BLaER1 treated with 17β-estradiol and CSF1 and Interleukin-3, amounts not matched to agents 10 nM and 100 nM (cell line): Measurements from ENCODE around the gene TIAM2.

Experiments
- H3K27ac ChIP-seq, 11 experiments: shearing (Covaris generic); formaldehyde crosslinking; 2 replicates each; pipeline ENCODE4 v1.8.1; 2022
- H3K27me3 ChIP-seq, 11 experiments: shearing (Covaris generic); formaldehyde crosslinking; 2 replicates each; pipeline ENCODE4 v1.8.1; 2022
- H3K36me3 ChIP-seq, 11 experiments: shearing (Covaris generic); formaldehyde crosslinking; 2 replicates each; pipeline ENCODE4 v1.8.1; 2022
- H3K4me1 ChIP-seq, 10 experiments: shearing (Covaris generic); formaldehyde crosslinking; 2 replicates each; pipeline ENCODE4 v1.8.1; 2022
- H3K4me2 ChIP-seq, 11 experiments: shearing (Covaris generic); formaldehyde crosslinking; 2 replicates each; pipeline ENCODE4 v1.8.1; 2022
- H3K4me3 ChIP-seq, 10 experiments: shearing (Covaris generic); formaldehyde crosslinking; 2 replicates each; pipeline ENCODE4 v1.8.1; 2022
- H3K9ac ChIP-seq, 11 experiments: shearing (Covaris generic); formaldehyde crosslinking; 2 replicates each; pipeline ENCODE4 v1.8.1; 2022
- H3K9me3 ChIP-seq, 11 experiments: shearing (Covaris generic); formaldehyde crosslinking; replicated peaks in 1 of 11; 2 replicates each; pipeline ENCODE4 v1.8.1; 2022
- H4K20me1 ChIP-seq, 11 experiments: shearing (Covaris generic); formaldehyde crosslinking; 2 replicates each; pipeline ENCODE4 v1.8.1; 2022
- Cebpa-rat ChIP-seq, 11 experiments: shearing (Covaris generic); IDR thresholded peaks; 2 replicates each; pipeline ENCODE4 v1.8.1; 2022

Gene TIAM2

GRCh38 chr6:155274106-155274505 is 279.0 kb downstream of the TIAM2 start:
- H4K20me1 ChIP-seq = no peaks in the 10 kb centered on the region; a peak in 1 of 22 replicates
- H3K4me1 ChIP-seq = peaks cover 6 to 21% (median 14%) of the 10 kb centered on the region in 10 experiments
- no peak overlapping the region for H3K9ac ChIP-seq
- H3K27ac ChIP-seq = no peak overlapping the region
- no peaks in the 10 kb centered on the region for H3K9me3 ChIP-seq
- H3K4me3 ChIP-seq = no peak overlapping the region
- no peak for TF ChIP-seq Cebpa-rat (IDR thresholded peaks at IDR 0.05)
- no peaks in the 10 kb centered on the region for H3K27me3 ChIP-seq
- peaks cover 27 to 72% (median 49%) of the 10 kb centered on the region in 11 experiments for H3K36me3 ChIP-seq
- peak overlapping the region in 3 of 11 experiments; percentile 54 to 62 (median 57); a peak in 7 of 22 replicates for H3K4me2 ChIP-seq

DNA sequence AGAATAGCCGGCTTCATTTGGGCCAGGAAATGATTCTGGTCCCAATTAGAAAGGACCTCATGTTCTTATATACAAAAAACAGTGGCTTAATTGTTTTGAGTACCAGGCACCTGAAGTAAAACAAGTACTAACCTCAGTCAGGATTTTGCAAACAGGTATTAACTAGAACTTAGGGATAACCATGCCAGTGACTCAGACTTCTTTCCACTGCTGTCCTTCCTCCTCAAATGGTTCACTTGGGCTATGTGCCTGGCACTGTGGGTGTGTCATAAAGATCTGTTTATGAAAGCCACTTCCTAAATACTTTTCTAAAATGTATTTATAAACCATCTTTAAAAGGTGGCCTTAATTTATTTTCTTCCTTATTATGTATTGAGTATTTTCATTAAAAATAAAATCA is 279.4 kb downstream of the TIAM2 start:
- no peak overlapping the region for H3K9ac ChIP-seq
- no peaks in the 10 kb centered on the region; a peak in 1 of 22 replicates for H4K20me1 ChIP-seq
- no peak for TF ChIP-seq Cebpa-rat (IDR thresholded peaks at IDR 0.05)
- peaks cover 6 to 21% (median 14%) of the 10 kb centered on the region in 10 experiments for H3K4me1 ChIP-seq
- no peaks in the 10 kb centered on the region for H3K9me3 ChIP-seq
- H3K4me3 ChIP-seq = no peak overlapping the region
- H3K27me3 ChIP-seq = no peaks in the 10 kb centered on the region
- H3K27ac ChIP-seq = no peak overlapping the region
- H3K36me3 ChIP-seq = peaks cover 27 to 72% (median 48%) of the 10 kb centered on the region in 11 experiments
- H3K4me2 ChIP-seq = no peak overlapping the region; a peak in 1 of 22 replicates

- H3K4me2 ChIP-seq = no peak overlapping the region
- no peak overlapping the region for H3K4me3 ChIP-seq
- H3K9me3 ChIP-seq = no peaks in the 10 kb centered on the region
- no peak for TF ChIP-seq Cebpa-rat (IDR thresholded peaks at IDR 0.05)
- no peaks in the 10 kb centered on the region for H3K27me3 ChIP-seq
- peaks cover 33 to 72% (median 49%) of the 10 kb centered on the region in 11 experiments for H3K36me3 ChIP-seq
- peaks cover 6 to 21% (median 14%) of the 10 kb centered on the region in 10 experiments for H3K4me1 ChIP-seq
- H3K27ac ChIP-seq = no peak overlapping the region
- no peak overlapping the region for H3K9ac ChIP-seq
- no peaks in the 10 kb centered on the region; a peak in 1 of 22 replicates for H4K20me1 ChIP-seq
Measured at GRCh38 chr6:155275808-155276480, 280.8 kb downstream of the TIAM2 start.

GRCh38 chr6:155276638-155277037 is 281.5 kb downstream of the TIAM2 start:
- no peak overlapping the region for H3K27ac ChIP-seq
- H3K4me3 ChIP-seq = no peak overlapping the region
- no peak overlapping the region for H3K9ac ChIP-seq
- peaks cover 38 to 78% (median 54%) of the 10 kb centered on the region in 11 experiments for H3K36me3 ChIP-seq
- H4K20me1 ChIP-seq = no peaks in the 10 kb centered on the region; a peak in 1 of 22 replicates
- no peak overlapping the region for H3K4me2 ChIP-seq
- TF ChIP-seq Cebpa-rat (IDR thresholded peaks at IDR 0.05) = no peak
- no peaks in the 10 kb centered on the region for H3K27me3 ChIP-seq
- peaks cover 6 to 21% (median 14%) of the 10 kb centered on the region in 10 experiments for H3K4me1 ChIP-seq
- no peaks in the 10 kb centered on the region for H3K9me3 ChIP-seq

DNA sequence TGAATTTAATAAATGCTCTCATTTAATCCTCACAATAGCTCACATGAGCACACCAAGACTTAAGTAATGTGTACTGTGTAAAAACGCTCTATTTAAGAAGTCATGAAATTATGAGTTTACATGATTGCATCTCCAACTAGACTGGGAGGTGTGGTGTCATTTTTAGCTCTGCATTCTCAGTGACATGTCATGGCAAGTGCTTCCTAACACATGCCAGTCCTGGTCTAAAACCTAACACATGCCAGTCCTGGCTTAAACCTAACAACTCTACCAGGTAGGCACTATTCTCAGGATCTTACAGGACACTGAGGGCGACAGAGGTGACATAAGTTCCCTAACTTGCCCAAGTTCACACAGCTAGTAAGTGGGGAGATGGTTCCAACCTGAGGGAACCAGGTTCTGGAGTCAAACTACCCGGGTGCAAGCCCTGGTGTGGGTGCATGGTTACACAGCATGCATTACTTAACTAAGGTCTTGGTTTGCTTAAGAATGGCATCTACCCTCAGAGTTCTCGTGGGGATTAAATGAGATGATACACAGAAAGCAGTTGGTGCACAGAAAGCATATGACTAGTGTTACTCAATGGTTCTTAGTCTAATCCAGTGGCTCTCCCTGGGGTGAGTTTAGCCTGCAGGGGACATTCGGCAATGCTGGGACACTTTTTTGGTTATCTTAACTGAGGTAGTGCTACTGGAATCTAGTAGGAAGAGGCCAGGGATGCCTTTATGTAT is 283.4 kb downstream of the TIAM2 start:
- TF ChIP-seq Cebpa-rat (IDR thresholded peaks at IDR 0.05) = no peak
- no peak overlapping the region for H3K9ac ChIP-seq

DNA sequence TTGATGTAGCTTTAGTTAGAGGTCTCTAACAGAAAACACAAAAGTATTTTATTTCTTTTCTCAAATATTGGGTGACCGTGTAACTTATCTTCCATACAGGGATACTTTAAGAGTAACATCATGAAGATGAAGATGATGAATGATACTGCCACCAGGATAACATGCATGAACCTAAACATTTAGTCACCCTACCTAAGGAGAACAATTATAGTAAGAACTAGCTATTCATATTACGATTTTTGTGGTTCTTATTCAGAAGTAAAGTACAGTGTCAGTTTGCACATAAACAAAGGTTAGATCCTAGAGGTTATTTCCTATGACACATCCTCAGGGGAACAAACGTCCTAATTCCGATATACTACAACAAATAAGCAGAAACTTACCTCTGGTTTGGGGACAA is 289.7 kb downstream of the TIAM2 start:
- Histone ChIP-seq H3K9ac (no peak overlapping the region), H3K9me3 (peaks cover 0 to 2% (median 0%) of the 10 kb centered on the region in 11 experiments; a peak in 1 of 22 replicates), H3K27me3 (no peaks in the 10 kb centered on the region), H3K4me1 (peaks cover 0 to 7% (median 2%) of the 10 kb centered on the region in 10 experiments; a peak in 9 of 20 replicates), H4K20me1 (no peaks in the 10 kb centered on the region), H3K27ac (no peak overlapping the region), H3K36me3 (peaks cover 56 to 92% (median 68%) of the 10 kb centered on the region in 11 experiments), H3K4me3 (no peak overlapping the region), H3K4me2 (peak overlapping the region in 1 of 11 experiments; percentile 29; a peak in 1 of 22 replicates)
- no peak for TF ChIP-seq Cebpa-rat (IDR thresholded peaks at IDR 0.05)

More for the DNA sequence above, 283.4 kb downstream of the TIAM2 start:
- H3K4me2 ChIP-seq = no peak overlapping the region
- H3K27ac ChIP-seq = no peak overlapping the region
- H4K20me1 ChIP-seq = no peaks in the 10 kb centered on the region; a peak in 1 of 22 replicates
- H3K4me3 ChIP-seq = no peak overlapping the region
- no peaks in the 10 kb centered on the region for H3K27me3 ChIP-seq
- H3K4me1 ChIP-seq = peaks cover 2 to 12% (median 9%) of the 10 kb centered on the region in 10 experiments
- H3K36me3 ChIP-seq = peaks cover 45 to 82% (median 60%) of the 10 kb centered on the region in 11 experiments
- H3K9me3 ChIP-seq = no peaks in the 10 kb centered on the region

DNA sequence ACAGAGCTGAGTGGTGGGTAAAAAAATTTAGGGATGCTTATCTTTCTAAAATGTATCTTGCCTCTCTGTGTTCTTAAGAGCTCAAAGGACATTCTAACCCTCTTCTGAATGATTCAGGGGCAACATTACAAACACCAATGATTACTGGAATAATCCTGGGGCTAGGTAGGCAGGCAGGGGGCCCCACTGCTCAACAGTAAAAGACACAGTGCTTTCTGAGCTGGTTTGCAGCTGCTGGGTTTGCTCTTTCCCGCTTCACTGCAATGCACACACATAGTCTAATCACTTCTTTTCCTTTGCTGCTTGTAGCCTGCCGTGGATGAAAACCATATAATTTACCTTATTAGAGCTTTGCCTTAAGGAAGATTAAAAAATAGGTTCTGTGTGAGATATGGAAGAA is 292.6 kb downstream of the TIAM2 start:
- H4K20me1 ChIP-seq = 0 out of 22 replicates have a peak, but pooled peaks cover 0 to 5% (median 0%) of the 10 kb centered on the region in 11 experiments
- H3K27me3 ChIP-seq = no peaks in the 10 kb centered on the region
- TF ChIP-seq Cebpa-rat (IDR thresholded peaks at IDR 0.05) = no peak
- no peak overlapping the region for H3K9ac ChIP-seq
- no peak overlapping the region for H3K4me3 ChIP-seq
- H3K9me3 ChIP-seq = peaks cover 0 to 6% (median 0%) of the 10 kb centered on the region in 11 experiments; a peak in 1 of 22 replicates
- H3K4me1 ChIP-seq = peaks cover 0 to 8% (median 3%) of the 10 kb centered on the region in 10 experiments; a peak in 9 of 20 replicates
- no peak overlapping the region for H3K4me2 ChIP-seq
- no peak overlapping the region for H3K27ac ChIP-seq
- peaks cover 64 to 92% (median 73%) of the 10 kb centered on the region in 11 experiments for H3K36me3 ChIP-seq

DNA sequence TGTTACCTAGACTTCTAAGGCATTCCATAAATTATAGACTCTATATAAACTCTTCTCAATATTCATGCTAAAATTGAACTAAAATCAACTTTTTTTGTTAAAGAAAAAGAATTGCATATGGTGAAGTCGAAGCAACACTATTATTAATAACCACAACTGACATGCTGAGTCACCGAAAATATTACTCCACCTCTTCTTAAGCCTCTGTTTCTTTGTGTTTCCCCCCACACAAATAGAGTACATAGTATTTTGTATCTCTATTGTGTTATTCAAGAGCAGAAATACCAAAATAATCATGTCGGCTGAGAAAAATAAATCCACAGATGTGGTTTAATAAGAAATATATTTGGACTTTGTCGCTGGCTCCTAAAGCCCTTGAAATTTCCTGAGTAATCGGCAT is 295.4 kb downstream of the TIAM2 start:
- 0 out of 22 replicates have a peak, but pooled peaks cover 0 to 5% (median 0%) of the 10 kb centered on the region in 11 experiments for H4K20me1 ChIP-seq
- H3K27ac ChIP-seq = no peak overlapping the region
- no peak for TF ChIP-seq Cebpa-rat (IDR thresholded peaks at IDR 0.05)
- H3K4me2 ChIP-seq = no peak overlapping the region
- no peak overlapping the region for H3K9ac ChIP-seq
- peaks cover 0 to 6% (median 0%) of the 10 kb centered on the region in 11 experiments; a peak in 1 of 22 replicates for H3K9me3 ChIP-seq
- no peak overlapping the region for H3K4me3 ChIP-seq
- H3K4me1 ChIP-seq = peaks cover 0 to 6% (median 0%) of the 10 kb centered on the region in 10 experiments; a peak in 3 of 20 replicates
- no peaks in the 10 kb centered on the region for H3K27me3 ChIP-seq
- peaks cover 50 to 92% (median 66%) of the 10 kb centered on the region in 11 experiments for H3K36me3 ChIP-seq

- H3K27me3 ChIP-seq = no peaks in the 10 kb centered on the region
- H3K4me3 ChIP-seq = no peak overlapping the region
- H3K36me3 ChIP-seq = peaks cover 57 to 94% (median 70%) of the 10 kb centered on the region in 11 experiments
- no peak overlapping the region for H3K9ac ChIP-seq
- H3K4me2 ChIP-seq = no peak overlapping the region
- no peak overlapping the region for H3K27ac ChIP-seq
- 0 out of 22 replicates have a peak, but pooled peaks cover 0 to 5% (median 0%) of the 10 kb centered on the region in 11 experiments for H4K20me1 ChIP-seq
- H3K9me3 ChIP-seq = peaks cover 0 to 6% (median 0%) of the 10 kb centered on the region in 11 experiments; a peak in 1 of 22 replicates
- peaks cover 0 to 6% (median 0%) of the 10 kb centered on the region in 10 experiments; a peak in 2 of 20 replicates for H3K4me1 ChIP-seq
- TF ChIP-seq Cebpa-rat (IDR thresholded peaks at IDR 0.05) = no peak
Measured at GRCh38 chr6:155291291-155291690, 296.2 kb downstream of the TIAM2 start.
